HG03442 (cell line): Measurements from ENCODE around the gene APLP1.
A peak's percentile ranks its signal among the peaks of the same experiment; 100 is the strongest.
"Not testable (repeated sequence)": the region's sequence is repeated elsewhere in the genome, so short reads cannot be mapped to it uniquely, and the experiment has no call there.

Experiments used
- ATAC-seq: cut with Tn5 transposase; IDR thresholded peaks from one replicate; pipeline ENCODE4 v1.9.1; 2021; ENCODE audit warnings: mild to moderate bottlenecking, moderate library complexity; ENCODE audit not compliant: unreplicated experiment

The APLP1 gene

GRCh38 chr19:35903550-35904179, 35.3 kb downstream of the APLP1 start:
- peak; percentile 32 for ATAC-seq

GRCh38 chr19:35904311-35905068, 36.1 kb downstream of the APLP1 start:
- ATAC-seq = no peak

GRCh38 chr19:35905178-35905727, 36.9 kb downstream of the APLP1 start:
- ATAC-seq = no peak

GRCh38 chr19:35907377-35907745, 39.0 kb downstream of the APLP1 start:
- ATAC-seq = no peak

GRCh38 chr19:35908010-35908441, 39.7 kb downstream of the APLP1 start, which contains the start of gene TYROBP:
TYROBP (minus strand) TSS chr19:35908295; CDS start chr19:35908228, 67 bp downstream.
- ATAC-seq = no peak

- ATAC-seq = no peak
These were observed 40.8 kb downstream of the APLP1 start for GRCh38 chr19:35908973-35909683.

GRCh38 chr19:35909684-35910035, 41.3 kb downstream of the APLP1 start:
- no peak for ATAC-seq

GRCh38 chr19:35910355-35910754, 42.0 kb downstream of the APLP1 start:
- ATAC-seq = not testable (repeated sequence)

- no peak for ATAC-seq
These were observed 42.8 kb downstream of the APLP1 start for GRCh38 chr19:35911173-35911572.

- ATAC-seq = no peak
These were observed 43.4 kb downstream of the APLP1 start for GRCh38 chr19:35911790-35912189.

- ATAC-seq = no peak
These were observed 45.2 kb downstream of the APLP1 start for GRCh38 chr19:35913589-35913988.

GRCh38 chr19:35915443-35915842, 47.1 kb downstream of the APLP1 start:
- no peak for ATAC-seq

GRCh38 chr19:35919306-35919705, 50.9 kb downstream of the APLP1 start:
- no peak for ATAC-seq

- ATAC-seq = no peak
These were observed 52.6 kb downstream of the APLP1 start for GRCh38 chr19:35921012-35921411.

- ATAC-seq = no peak
These were observed 57.1 kb downstream of the APLP1 start for GRCh38 chr19:35925501-35925900.

- ATAC-seq = no peak
These were observed 60.1 kb downstream of the APLP1 start for GRCh38 chr19:35928507-35928906.
